GM04504 (cell line): ENCODE results near the gene SND1.
"Not testable (repeated sequence)": the region's sequence is repeated elsewhere in the genome, so short reads cannot be mapped to it uniquely, and the experiment has no call there.

Source experiments
- DNase-seq: peaks from one replicate; pipeline ENCODE4 v3.0.0-alpha.2; 2012; ENCODE audit warnings: low read depth

The SND1 gene

DNA sequence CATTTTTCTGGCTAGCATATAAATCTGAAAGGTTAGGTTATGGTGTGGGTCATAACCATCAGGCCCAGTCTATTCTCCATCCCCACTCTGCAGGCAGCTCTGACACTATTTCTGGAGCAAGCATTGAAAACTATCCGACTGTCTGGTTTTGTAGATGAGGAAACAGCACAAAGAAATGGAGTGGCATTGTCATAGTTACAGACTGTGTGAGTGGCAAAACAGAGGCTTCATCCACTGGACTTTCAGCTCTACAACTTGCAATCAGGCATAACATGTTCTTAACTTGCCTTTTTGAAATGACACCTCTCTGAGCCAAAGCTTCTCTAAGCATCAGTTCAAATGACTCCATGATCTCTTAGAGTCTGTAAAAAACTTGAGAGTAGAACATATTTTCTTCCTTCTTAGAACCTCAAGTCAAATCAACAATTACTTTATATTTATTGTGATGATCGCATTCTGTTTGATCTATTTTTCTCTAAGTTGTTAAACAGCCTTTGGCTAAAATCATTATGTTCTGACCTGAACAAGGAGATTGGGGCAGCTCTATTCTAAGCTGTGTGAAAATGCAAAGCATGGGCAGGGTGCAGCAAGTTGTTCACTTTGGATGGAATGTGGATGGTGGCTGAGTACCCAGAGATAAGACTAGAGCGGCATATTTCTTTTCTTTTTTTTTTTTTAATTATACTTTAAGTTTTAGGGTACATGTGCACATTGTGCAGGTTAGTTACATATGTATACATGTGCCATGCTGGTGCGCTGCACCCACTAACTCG, 310.8 kb downstream of the SND1 start:
- DNase-seq = no peak

DNA sequence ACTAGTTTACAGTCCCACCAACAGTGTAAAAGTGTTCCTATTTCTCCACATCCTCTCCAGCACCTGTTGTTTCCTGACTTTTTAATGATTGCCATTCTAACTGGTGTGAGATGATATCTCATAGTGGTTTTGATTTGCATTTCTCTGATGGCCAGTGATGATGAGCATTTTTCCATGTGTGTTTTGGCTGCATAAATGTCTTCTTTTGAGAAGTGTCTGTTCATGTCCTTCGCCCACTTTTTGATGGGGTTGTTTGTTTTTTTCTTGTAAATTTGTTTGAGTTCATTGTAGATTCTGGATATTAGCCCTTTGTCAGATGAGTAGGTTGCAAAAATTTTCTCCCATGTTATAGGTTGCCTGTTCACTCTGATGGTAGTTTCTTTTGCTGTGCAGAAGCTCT, 311.9 kb downstream of the SND1 start:
- not testable (repeated sequence) for DNase-seq

DNA sequence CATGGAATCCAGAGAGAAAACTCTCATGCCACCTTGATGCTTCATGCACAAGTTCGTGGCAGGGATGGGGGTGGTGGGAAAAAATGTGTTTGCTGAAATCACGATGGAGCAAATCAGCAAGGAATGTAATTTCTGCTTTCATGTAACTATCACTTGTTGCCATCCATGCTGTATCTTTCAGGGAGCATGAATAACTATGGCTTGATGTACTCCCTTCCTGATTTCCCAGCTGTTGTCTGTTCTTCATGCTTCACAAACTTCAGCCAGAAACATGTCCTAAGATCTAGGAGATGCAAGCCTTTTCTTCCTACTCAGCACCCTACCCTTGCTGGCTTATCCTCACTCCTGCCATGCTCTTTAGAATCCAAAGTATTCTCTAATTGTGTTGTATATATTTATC, 315.3 kb downstream of the SND1 start:
- DNase-seq = no peak

DNA sequence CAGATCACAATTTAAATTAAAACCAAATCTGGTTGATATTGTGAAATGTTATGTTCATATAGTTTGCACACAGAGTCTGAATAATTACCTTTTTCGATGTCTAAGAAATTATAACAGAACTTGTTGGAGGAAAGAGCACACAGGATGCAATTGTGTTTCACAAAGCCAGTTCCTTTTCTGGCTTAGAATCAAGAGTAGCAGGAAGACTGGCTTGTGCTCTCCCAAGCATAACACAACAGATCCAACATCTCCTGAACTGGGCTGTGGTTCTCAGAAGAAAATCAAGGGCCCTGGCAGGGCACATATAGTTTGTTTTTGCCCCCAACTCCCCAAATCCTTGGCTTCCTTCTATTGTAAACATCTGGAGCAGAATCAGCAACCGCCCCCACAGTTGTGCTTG, 316.6 kb downstream of the SND1 start:
- no peak for DNase-seq

DNA sequence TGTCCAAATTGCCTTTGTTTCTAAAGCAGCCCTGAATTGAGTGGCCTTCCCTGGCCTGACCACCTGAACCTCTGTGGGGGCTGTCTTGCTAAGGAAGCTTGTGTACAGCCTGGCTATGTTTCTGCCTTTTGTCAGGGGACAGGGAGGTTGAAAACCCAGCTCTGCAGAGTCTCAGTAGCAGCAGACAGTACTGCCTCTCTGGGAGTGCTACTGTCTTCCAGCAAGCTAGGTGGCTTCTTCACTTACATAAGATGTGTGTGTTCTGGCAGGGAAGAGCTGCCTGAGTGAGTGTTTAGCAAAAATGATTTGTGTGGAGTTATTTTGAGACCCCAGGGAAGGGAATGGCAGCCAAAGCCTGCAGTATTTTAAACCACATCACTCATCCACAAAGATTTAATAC, 321.8 kb downstream of the SND1 start:
- DNase-seq = no peak

DNA sequence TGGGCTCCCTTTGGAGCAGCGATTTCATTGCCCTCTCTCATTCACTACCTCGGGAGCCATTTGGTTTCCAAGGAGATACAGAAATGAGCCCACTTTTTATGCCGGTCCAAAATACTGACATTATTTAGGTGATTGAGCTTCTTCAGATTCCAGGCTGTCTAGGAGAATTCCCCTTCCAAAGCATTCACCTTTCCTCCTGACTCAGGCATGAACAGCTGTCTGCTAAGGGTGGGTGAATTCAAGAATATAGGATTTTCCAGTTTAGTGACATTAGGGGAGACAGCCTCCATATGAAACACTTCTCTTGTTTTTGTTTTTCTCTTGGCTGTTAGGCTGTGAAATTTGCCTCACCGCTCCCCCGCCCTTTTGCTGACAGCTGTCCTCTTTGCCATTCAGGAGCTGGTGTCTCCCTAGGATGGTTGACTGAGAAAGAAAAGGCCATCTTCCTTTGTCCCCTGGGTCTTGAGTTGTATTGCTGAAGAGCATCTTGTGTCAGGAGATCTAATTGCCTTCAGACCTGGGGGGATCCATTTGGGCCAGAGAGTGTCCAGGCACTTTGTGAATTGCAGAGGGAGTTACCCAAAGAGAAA, 322.5 kb downstream of the SND1 start:
- no peak for DNase-seq

DNA sequence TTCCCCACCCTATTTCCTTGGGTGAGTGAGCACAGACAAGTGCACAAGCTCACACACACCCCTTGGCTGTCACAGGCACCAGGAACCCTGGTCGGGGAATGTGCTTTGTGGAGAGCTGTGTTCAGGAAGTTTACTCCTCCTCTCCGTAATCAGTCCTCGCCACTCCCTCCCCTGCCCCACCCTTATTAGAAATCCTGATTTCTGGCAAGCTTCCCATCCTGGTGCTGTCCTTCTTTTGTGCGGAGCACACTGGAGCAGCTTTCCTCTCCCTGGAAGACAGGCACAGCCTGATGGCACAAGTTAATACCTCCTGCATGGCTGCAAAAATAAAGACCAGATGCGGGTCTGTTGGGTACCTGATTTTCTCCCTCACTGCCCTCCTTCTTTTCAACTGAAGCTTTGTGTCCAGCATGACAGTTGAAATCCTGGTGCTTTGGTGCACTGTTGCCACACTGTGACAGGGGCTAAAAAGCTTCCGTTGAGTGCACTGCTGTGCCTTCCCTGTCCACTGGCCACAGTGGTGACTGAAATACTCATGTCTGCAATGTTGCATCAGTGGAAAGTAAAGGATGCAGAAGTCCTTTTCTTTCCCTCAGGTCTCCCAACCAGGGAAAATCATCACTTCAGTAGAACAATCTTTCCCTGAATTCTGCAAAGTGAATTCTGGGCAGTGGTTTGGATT, 324.2 kb downstream of the SND1 start:
- no peak for DNase-seq

DNA sequence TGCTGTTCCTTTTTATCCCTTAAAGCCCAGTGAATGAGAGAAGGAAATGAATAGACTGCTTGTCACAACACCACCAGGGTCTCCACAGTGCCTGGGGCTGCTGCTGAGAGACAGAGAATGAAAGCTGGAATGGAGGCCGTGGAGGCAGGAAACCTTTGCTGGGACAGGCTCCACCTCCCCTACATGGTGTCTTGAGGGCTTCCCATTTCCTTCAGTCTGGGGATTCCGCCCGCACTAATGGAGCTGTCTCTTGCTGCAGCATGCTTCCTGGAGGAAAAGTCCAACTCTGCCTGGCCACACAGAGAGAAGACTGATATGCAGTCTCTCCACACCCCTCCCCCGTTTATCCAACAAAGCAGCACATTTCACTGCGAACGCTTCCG, 324.7 kb downstream of the SND1 start:
- no peak for DNase-seq

DNA sequence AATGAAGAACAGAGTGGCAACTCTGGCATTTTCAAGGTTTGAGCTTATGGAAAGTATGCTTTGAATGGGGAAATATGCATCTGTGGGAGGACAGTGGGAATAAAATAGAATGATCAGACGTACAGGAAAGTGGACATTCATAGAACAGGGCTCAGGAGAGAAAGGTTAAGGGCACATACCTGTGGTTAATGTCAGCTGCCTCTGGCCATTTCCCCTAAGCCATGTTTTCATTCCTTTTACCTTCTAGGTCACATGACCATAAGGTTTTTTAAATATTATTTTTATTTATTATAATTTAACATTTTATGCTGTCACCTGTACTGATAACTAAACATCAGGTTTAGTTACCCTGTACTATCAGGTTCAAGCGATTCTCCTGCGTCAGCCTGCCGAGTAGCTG, 326.4 kb downstream of the SND1 start:
- DNase-seq = no peak

DNA sequence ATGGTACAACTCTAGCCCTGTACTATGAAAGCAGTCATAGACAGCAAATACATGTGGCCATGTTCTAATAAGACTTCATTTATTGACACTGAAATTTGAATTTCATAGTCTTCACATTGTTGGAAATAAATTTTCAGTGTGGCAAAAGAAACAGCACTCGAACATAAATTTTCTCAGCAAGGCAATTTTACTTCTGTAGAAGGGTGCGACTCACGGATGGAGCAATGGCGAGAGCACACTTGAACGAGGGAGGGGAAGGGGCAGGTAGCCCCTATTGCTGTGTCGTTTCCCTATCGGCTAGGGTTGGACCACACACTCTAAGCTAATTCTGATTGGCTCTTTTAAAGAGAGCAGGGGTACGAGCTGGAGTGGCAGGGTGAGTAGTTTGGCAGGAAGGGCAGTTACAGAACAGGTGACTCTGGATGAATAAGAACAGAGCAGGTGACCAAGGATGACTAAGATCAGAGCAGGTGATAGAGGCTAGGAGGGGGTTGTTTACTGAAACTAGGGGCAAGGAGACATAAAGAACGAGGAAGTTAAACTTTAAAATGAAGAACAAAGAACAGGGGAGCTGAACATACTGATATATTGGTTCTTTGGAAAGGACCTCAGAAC, 327.2 kb downstream of the SND1 start:
- no peak for DNase-seq

DNA sequence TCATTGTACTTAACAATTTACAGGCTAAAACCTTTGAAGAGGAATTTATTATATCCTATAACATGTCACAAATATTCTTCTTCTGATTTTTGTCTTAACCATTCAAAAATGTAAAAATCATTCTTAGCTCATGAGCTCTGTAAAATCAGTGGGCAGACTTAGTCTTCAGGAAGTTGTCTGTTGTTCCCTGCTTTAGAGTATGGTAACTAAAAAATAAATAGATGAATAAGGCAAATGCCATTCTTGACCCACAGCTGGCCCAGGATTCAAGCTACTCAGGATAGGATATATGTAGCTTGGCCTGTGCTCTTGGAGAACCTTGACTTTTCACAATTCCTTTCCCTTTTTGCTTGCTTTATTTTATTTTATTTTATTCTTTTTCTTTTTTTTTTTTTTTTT, 327.7 kb downstream of the SND1 start:
- DNase-seq = no peak

DNA sequence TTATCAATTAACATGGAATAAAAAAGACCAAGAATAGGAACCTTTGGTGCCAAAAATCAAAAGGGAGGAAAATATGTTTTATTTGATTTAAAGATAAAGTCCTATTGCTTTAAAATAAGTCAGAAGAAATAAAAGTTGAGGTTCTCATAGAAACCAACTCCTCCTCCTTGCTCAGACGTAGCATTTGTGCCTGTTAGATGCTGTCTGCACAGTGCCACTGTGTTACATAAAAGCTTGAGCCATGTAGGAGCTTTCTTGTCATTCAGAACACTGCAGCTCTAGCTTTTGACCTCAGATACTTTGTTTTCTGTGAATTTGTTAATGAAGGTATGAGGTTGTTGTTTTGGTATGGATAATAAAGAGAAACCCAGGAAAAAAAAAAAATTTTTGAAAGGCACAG, 328.9 kb downstream of the SND1 start:
- DNase-seq = no peak

DNA sequence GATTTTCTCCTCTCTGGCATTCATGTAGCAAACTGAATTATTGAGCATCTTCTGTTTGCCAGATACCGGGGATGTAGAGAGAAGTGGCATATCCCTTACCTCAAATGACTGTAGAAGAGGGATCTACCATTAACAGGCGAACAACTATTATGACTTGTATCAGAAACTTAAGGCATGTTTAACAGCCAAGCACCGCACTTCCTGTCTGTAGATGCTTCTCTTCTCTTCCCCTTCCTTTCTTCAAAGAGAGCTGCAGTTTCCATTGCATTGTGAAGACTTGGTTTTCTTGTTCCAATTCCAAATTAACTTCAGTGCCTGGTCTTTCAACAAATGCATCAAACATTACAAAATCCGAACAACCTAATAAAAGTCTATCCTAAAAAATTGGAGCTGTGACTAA, 330.0 kb downstream of the SND1 start:
- no peak for DNase-seq

DNA sequence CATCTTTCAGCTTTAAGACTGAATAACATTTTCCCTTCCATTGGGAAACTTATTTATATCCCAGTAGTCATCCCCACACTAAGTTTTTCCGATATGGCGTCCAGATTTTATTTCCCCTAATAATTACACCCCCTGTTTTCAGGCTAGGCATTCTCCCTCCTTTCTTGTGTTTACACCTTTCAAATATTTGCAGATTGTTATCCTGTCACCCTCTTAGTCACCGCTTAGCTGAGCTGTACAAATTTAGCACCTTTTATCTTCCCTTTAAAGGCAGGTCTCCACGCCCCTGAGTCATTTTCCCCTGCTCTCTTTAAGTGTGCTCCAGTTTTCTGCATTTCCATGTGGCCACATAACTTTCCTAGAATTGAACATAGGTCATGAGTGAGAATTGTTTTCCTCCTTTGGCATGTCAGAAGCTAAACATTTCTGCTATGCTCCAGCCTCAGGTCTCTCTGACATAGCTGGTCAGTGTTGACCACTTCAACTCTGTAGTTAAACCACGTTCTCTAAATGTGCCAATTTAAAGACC, 331.9 kb downstream of the SND1 start:
- no peak for DNase-seq

DNA sequence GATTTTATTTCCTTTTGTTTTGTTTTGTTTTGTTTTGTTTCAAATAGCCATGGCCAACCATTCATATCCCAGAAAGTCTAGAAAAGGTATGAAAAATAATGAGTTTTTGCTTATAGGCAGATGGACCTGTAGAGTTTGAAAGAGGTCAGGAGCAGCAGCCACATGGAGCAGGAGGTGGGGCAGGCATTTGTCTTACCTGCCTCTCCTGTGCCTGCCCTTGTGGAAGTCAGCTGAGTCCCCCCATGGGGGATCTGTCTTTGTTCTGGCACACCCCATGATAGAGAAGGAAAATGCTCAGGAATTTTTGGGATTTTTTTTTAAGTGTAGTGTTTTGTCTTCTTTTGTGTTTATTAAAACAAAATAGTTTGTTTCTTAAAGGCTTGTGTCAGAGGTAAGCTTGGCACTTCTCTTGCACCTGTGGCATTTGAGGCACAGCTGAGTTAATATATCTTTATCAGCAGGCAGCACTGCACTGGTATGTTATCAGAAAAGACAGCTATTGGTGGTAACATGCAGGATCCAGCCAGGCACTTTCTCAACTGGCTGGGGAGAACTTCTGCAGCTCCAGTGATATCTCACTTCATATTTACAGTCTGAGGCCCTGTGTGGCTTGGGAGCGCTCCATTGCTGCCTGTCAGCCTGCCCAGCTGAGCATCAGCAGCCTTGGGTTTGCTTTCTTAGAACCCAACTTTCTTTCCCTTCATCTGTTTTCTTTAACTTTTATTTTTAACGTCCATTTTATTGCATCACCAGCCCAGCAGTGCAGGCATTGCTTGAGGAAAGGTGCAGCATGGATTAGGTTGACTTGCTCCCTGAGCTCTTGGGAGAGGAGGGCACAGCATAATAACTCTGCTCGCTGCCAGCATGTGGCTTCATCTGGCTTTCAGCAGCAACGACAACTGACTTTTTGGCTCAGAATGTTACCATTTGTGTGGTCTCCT, 334.9 kb downstream of the SND1 start:
- DNase-seq = no peak

DNA sequence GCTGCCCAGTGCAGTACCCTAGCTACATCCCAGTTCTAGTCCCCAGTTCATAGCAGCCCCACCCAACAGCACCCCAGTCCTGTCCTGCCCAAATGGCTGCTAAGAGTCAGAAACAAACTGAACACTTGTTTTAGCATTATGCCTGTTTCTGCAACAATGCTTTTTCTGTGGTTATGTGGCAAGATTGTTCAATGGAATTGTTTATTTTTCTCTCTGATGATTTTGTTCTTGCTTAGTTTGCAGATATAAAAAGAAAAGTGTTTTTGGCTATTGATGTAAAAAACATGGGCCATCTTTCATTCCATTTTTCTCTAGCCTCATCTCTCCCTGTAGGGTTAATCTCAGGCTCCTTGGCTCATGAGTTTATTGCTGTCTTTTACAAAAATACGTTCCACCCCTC, 336.8 kb downstream of the SND1 start:
- no peak for DNase-seq

DNA sequence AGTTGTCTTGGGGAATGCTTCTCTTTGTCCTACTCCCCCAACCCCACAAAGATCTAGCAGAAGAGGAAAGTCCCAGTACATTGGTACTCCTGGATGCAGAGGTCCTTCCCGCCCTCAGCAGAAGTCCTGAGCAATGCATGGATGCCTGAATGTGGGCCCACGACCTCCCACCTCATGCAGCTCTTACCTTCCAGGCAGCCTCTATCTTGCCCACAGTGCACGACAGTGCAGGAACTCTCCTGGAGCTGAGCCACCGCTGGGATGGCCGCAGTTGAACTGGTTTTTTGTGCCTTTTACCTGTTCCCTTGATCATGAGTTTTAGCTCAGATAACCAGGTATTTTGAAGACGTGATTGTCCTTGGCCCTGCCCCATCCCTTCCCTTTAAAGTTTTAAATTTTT, 341.3 kb downstream of the SND1 start:
- no peak for DNase-seq

DNA sequence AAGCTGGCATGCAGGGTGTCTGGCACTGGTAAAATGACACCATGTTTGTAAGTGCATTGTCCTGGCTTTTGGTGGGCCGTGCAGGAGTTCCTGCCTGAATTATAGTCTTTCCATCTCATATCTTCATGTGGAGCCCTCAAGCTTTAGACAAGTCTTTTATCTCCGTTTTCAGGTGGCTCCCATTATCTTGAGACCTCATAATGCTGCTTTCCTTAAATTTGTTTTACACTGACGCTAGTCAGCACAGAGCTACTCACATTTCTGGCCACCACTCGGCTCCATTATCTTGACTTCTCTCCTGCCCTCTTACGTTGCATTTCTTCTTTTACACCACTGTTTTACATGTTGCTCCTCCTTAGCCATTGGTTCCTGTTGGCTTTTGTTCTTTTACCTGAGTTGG, 342.0 kb downstream of the SND1 start:
- DNase-seq = no peak

DNA sequence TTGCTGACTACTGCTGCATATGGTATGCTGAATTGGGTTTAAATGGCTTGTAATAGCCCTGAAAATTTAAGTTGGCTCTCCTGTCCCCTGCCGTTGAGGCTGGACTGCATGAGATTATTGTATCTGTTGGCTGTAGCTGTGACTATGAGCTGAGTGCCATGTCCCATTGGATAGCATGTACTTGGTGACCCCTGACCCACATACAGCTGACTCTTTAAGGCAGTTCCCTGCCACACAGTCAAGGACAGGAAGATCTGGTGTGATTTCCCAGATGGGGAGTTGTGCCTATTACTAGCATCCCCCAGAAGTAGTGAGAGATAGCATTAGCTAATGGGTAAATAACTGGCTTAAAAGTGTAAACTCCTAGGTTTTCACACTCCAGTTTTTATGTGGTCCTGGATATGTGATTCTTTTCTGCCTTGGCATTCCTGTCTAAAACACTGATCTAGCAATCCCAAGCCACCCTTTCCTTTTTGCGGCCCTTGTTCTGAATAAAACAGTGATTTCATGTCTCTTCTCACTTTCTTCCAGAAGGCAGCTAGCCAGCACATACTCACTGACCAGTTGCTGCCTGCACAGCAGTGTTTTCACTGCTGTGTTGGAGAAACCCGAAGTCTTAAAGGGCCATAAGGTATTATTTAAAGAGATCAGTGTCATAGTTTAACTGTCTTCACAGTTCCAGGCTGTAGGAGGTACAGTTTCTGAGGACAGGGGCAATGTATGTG, 343.3 kb downstream of the SND1 start:
- DNase-seq = peak; percentile 11

DNA sequence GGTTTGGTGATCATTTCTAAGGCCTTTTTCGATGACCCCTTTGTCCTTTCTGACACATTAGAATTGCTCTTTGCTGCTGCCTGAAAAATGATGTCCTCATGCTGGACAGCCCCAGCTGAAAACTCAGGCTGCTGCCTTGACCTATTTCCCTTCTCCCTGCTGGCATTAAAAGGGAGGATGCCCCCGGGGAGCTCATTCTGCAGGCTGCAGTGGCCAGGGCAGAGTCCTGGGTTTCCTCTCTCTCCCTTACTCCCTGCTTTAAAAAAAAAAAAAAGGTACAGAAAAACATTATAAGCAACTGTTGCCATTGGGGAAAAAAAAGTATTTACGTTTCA, 343.9 kb downstream of the SND1 start:
- DNase-seq = no peak
